K562 (cell line): ENCODE data around the gene CDC42SE2. TPM values are rescaled to one million over a fixed set of nuclear protein-coding genes. Genes with fewer than 3 reads are reported as not detected.
"Not testable (repeated sequence)": the region's sequence is repeated elsewhere in the genome, so short reads cannot be mapped to it uniquely, and the experiment has no call there.

Experiments used
- ATAC-seq: fragments of 200-7000 bp; cut with Tn5 transposase; 3 replicates; pipeline ENCODE4 v1.9.1; 2020; ENCODE audit warnings: moderate library complexity
- BruUV-seq: library from RNA; stranded (reverse); fragments of 400-500 nt; replicated peaks from 2 replicates; lab custom pipeline; 2021; lab: Mats Ljungman, UMichigan
- CTCF ChIA-PET: fragments of 300-600 bp; formaldehyde crosslinking; extraction: SDS; loops from one replicate; lab custom pipeline; 2021; ENCODE audit warnings: low intra/inter-chr PET ratio; lab: Yijun Ruan, JAX
- POLR2A ChIA-PET: fragments of 300-600, 350-650 bp; sonication (Branson Sonifier 250); formaldehyde crosslinking; extraction: SDS; loops from one replicate; lab custom pipeline; 2021; ENCODE audit warnings: antibody characterized with exemption, inconsistent platforms; lab: Yijun Ruan, JAX
- DNase-seq, 4 experiments: peaks; one replicate each; pipeline versions ENCODE4 v3.0.0 to v3.0.0-alpha.2; 2011 to 2018; ENCODE audit warnings: low spot score in 3 of 4, mixed read lengths in 3 of 4; ENCODE audit errors: extremely low read depth in 1 of 4
- FAIRE-seq: peaks from 2 replicates; lab custom pipeline; 2011; peaks lifted over from hg19 to GRCh38; lab: Jason Lieb, UNC
- H2AFZ ChIP-seq: 2 replicates; pipeline ENCODE4 v1.6.0; 2011; ENCODE audit warnings: low read depth, low read length, control low read depth, inconsistent platforms
- H3K27ac ChIP-seq: fragments of 200-600 bp; 3 replicates; pipeline ENCODE4 v1.8.0; 2011; ENCODE audit warnings: low read depth, mild to moderate bottlenecking, control low read depth, inconsistent platforms, low read length, moderate library complexity, mixed read lengths; ENCODE audit errors: extremely low read depth
- H3K27me3 ChIP-seq, 2 experiments: fragments of 300-600 bp in 1 of 2; 2 replicates in 1 of 2; 3 replicates in 1 of 2; pipeline versions ENCODE4 v1.6.0 to v1.8.0; 2011; ENCODE audit warnings: inconsistent platforms in 2 of 2, low read length in 2 of 2, mild to moderate bottlenecking in 1 of 2, mixed read lengths in 1 of 2, moderate library complexity in 1 of 2; ENCODE audit not compliant: control insufficient read depth in 2 of 2, insufficient read depth in 2 of 2
- H3K36me3 ChIP-seq: fragments of 300-600 bp; 3 replicates; pipeline ENCODE4 v1.8.0; 2011; ENCODE audit warnings: mild to moderate bottlenecking, low read length, inconsistent platforms; ENCODE audit not compliant: control insufficient read depth, insufficient read depth
- H3K4me1 ChIP-seq, 2 experiments: fragments of 200-600 bp in 1 of 2; replicated peaks in 1 of 2; 2 replicates in 1 of 2; 3 replicates in 1 of 2; pipeline versions ENCODE4 v1.5.1 to v1.8.0; 2011; ENCODE audit warnings: inconsistent platforms in 2 of 2, low read length in 2 of 2, mild to moderate bottlenecking in 1 of 2, mixed read lengths in 1 of 2, moderate library complexity in 1 of 2; ENCODE audit not compliant: control insufficient read depth in 2 of 2, insufficient read depth in 2 of 2
- H3K4me2 ChIP-seq: 2 replicates; pipeline ENCODE4 v1.6.1; 2011; ENCODE audit warnings: low read length, control low read depth, inconsistent platforms, mixed read lengths; ENCODE audit not compliant: insufficient read depth
- H3K4me3 ChIP-seq: fragments of 200-600 bp; sonication (generic), shearing (Covaris generic); 2 replicates; pipeline ENCODE4 v1.5.1; 2016; ENCODE audit warnings: control low read depth, inconsistent platforms
- H3K79me2 ChIP-seq: fragments of 200-600 bp; 3 replicates; pipeline ENCODE4 v1.8.0; 2011; ENCODE audit warnings: low read length, inconsistent platforms; ENCODE audit not compliant: control insufficient read depth, insufficient read depth
- H3K9ac ChIP-seq, 2 experiments: 2 replicates each; pipeline versions ENCODE4 v1.6.0 to v1.6.1; 2011; ENCODE audit warnings: low read depth in 2 of 2, low read length in 2 of 2, control low read depth in 1 of 2, inconsistent platforms in 1 of 2, mild to moderate bottlenecking in 1 of 2, mixed read lengths in 1 of 2; ENCODE audit not compliant: insufficient read depth in 1 of 2
- H3K9me1 ChIP-seq: one replicate; pipeline ENCODE4 v1.6.0; 2011; ENCODE audit warnings: inconsistent platforms, mild to moderate bottlenecking, low read length, moderate library complexity; ENCODE audit not compliant: control insufficient read depth, insufficient read depth
- H3K9me3 ChIP-seq: replicated peaks from 2 replicates; pipeline ENCODE4 v1.5.1; 2011; ENCODE audit warnings: low read depth, low read length, inconsistent platforms; ENCODE audit not compliant: control insufficient read depth, insufficient read depth
- H4K20me1 ChIP-seq: replicated peaks from 2 replicates; pipeline ENCODE4 v1.6.1; 2011; ENCODE audit warnings: low read length, inconsistent platforms, mixed read lengths; ENCODE audit not compliant: control insufficient read depth, insufficient read depth
- CEBPB ChIP-seq: fragments of 450-650 bp; IDR thresholded peaks from 2 replicates; pipeline ENCODE4 v1.6.1; 2016; ENCODE audit warnings: missing genetic modification characterization, missing compliant biosample characterization
- FOSL1 ChIP-seq: fragments of 200-800 bp; sonication (Bioruptor generic); conservative IDR thresholded peaks from 2 replicates; pipeline ENCODE4 v1.6.1; 2016; ENCODE audit warnings: missing genetic modification characterization, missing compliant biosample characterization
- SMAD1 ChIP-seq: fragments of 150-350 bp; IDR thresholded peaks from 2 replicates; pipeline ENCODE4 v1.6.1; 2014; ENCODE audit warnings: low read length, low read depth; ENCODE audit not compliant: partially characterized antibody
- WGBS: fragments of 100-300 bp; shearing (Covaris generic); methylation state at CpG from one replicate; pipeline ENCODE4 v1.1.6; 2016; ENCODE audit warnings: low coverage, mixed read lengths; ENCODE audit not compliant: insufficient coverage; ENCODE audit errors: missing lambda C conversion rate; 5-methylcytosine and 5-hydroxymethylcytosine counted together
- in situ Hi-C: fragments of 300-500 bp; cut with MboI; formaldehyde crosslinking; loops from 4 replicates; pipeline ENCODE4 v1.15.0; 2018; ENCODE audit warnings: inconsistent platforms, mixed read lengths
- intact Hi-C: fragments of 100-400 bp; cut with micrococcal nuclease; formaldehyde crosslinking; loops from 2 replicates; pipeline ENCODE4 v1.14.2; 2022
- polyA plus RNA-seq, 8 experiments: library from polyadenylated mRNA; depleted of rRNA in 4 of 8; stranded (reverse) in 5 of 8; unstranded in 3 of 8; fragments of >200 nt; fragmentation: Nextera tagmentation in 2 of 8; fragmentation: Illumina TruSeq in 1 of 8; extraction: Ambion mirVana in 2 of 8; extraction: Trizol in 1 of 8; gene quantifications; 2 replicates each; pipeline versions ENCODE4 v1.2.1 to v1.2.3, GENCODE V29; 2011 to 2014; ENCODE audit warnings: inconsistent platforms in 1 of 8, missing spikeins in 1 of 8
- total RNA-seq, 7 experiments: library from RNA; depleted of rRNA in 6 of 7; stranded (reverse); fragments of >200 nt in 6 of 7; fragmentation: Illumina TruSeq in 2 of 7; extraction: Trizol in 2 of 7; gene quantifications; 2 replicates each; pipeline versions ENCODE4 v1.2.1 to v1.2.3, GENCODE V29; 2011 to 2021; ENCODE audit warnings: low replicate concordance in 1 of 7
- TF ChIP-seq, protein P1 (sequence below): fragments of 450-650 bp; formaldehyde crosslinking; IDR thresholded peaks from 2 replicates; pipeline ENCODE4 v1.4.0; 2022; ENCODE audit warnings: mild to moderate bottlenecking, moderate library complexity

The CDC42SE2 gene
- total and polyA plus RNA-seq, 9 of the 15 experiments (the other 6 are each of a cell fraction or from before 2014, with no cell fraction given), result 24.8 to 44.3 (median 32.7) TPM

GRCh38 chr5:131380238-131380637 is 116.4 kb downstream of the CDC42SE2 start:
- DNase-seq, FAIRE-seq, H3K27me3 ChIP-seq, H3K4me3 ChIP-seq, H4K20me1 ChIP-seq, H3K9ac ChIP-seq, H2AFZ ChIP-seq, H3K9me1 ChIP-seq, BruUV-seq, H3K36me3 ChIP-seq, CTCF ChIA-PET, ATAC-seq, H3K4me2 ChIP-seq, H3K9me3 ChIP-seq: not testable (repeated sequence)
- POLR2A ChIA-PET, result interaction anchor here (0.5 kb wide), 1 partner anchor 1292 kb away, joined by 3 read pairs; no protein-coding TSS in a partner anchor
- Histone ChIP-seq H3K79me2 (peaks cover 89% of the 10 kb centered on the region), H3K27ac (peak overlapping the region; percentile 83; the same call in 2 of the 3 replicates), H3K4me1 (peaks cover 10 to 68% of the 10 kb centered on the region in 2 experiments)
- 26% methylated on average over 2 of the region's 2 CpGs for WGBS
- in situ Hi-C loops (loop anchor here (5.0 to 25.0 kb wide), 2 partner anchors 213 to 493 kb away; partner anchors contain the start of gene HINT1), intact Hi-C loops (loop anchor here (5.0 to 10.0 kb wide), 2 partner anchors 268 to 485 kb away; no protein-coding TSS in a partner anchor)
- TF ChIP-seq FOSL1 (tag), result peak; percentile 42; the same call in 1 of the 2 replicates

- CTCF ChIA-PET, result no interaction called here
- H2AFZ ChIP-seq, result no peak overlapping the region
- FAIRE-seq (no peak), ATAC-seq (no peak), DNase-seq (no peak)
- BruUV-seq, result no TSS peak
- peaks cover 9% of the 10 kb centered on the region for H3K36me3 ChIP-seq
- H3K9me3 ChIP-seq, result no peaks in the 10 kb centered on the region
- in situ Hi-C loops, result loop anchor here (5.0 to 25.0 kb wide), 2 partner anchors 214 to 494 kb away; partner anchors contain the start of gene HINT1
- no peak overlapping the region for H3K9ac ChIP-seq
- intact Hi-C loops, result loop anchor here (5.0 to 10.0 kb wide), 2 partner anchors 269 to 486 kb away; no protein-coding TSS in a partner anchor
- TF ChIP-seq CEBPB (tag), result 0 out of 2 replicates have a peak, but pooled peaks have one; percentile 10
- no peak for TF ChIP-seq SMAD1
- TF ChIP-seq, protein P1, sequence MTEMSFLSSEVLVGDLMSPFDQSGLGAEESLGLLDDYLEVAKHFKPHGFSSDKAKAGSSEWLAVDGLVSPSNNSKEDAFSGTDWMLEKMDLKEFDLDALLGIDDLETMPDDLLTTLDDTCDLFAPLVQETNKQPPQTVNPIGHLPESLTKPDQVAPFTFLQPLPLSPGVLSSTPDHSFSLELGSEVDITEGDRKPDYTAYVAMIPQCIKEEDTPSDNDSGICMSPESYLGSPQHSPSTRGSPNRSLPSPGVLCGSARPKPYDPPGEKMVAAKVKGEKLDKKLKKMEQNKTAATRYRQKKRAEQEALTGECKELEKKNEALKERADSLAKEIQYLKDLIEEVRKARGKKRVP (CRISPR knock-in tag), result no peak
- H3K4me3 ChIP-seq, result no peak overlapping the region
- POLR2A ChIA-PET, result interaction anchor here (0.5 kb wide), 1 partner anchor 1291 kb away, joined by 3 read pairs; no protein-coding TSS in a partner anchor
- H3K79me2 ChIP-seq, result peaks cover 84% of the 10 kb centered on the region
- H3K4me2 ChIP-seq, result no peak overlapping the region
- H3K27me3 ChIP-seq, result no peaks in the 10 kb centered on the region
- H3K9me1 ChIP-seq, result no peaks in the 10 kb centered on the region
- H3K27ac ChIP-seq, result peak overlapping the region; percentile 16; the same call in 1 of the 3 replicates
- H3K4me1 ChIP-seq, result peaks cover 10 to 68% of the 10 kb centered on the region in 2 experiments
- WGBS, result no CpG with 5 or more reads among the region's 4 CpGs
- H4K20me1 ChIP-seq, result no peaks in the 10 kb centered on the region
Measured at GRCh38 chr5:131381021-131381420, 117.2 kb downstream of the CDC42SE2 start.
